ENCODE measurements around the gene COL4A2.

COL4A2 gene

DNA sequence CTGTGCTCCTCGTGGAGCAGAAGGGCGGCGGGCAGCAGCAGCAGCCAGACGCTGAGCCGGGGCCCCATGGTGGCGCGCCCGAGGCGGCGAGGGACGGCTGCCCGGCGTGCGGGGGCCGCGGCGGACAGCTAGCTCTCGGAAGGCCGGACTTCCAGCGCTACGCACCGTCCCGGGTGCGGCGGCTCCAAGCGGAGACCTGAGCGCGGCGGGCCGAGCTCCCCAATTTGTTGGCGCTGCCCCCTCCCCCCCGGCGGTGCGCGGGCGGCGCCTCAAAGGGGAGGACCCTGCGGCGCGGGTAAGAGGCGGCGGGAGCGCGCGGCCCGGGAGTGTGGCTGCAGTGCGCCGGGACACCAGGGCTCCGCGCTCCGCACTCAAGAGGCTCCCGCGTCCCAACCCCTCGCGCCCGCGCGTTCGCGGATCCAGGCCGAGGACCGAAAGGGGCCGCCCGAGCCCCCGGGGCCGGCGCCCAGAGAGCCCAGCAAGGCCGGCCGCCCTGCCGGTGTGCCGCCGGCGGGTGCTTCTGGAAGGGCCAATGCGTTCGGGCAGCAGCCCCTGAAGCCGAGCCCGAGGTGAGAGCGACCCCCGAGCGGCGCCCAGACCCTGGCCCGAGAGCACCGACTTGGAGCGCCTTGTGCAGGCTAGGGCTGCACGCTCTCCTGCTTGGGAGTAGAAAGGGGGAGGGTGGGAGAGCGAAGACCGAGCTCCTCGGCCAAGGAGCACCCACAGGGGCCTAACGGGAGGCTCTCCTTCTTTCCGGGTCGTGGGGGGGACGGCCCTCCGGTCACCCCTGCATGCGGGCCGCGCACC, at the start of gene COL4A2, which contains the start of gene COL4A1:
COL4A2 (plus strand) TSS at position 325 of the 807 bp plus-strand sequence. CDS start 620 bp downstream, outside the sequence.
COL4A1 (minus strand) TSS at position 198 of the 807 bp plus-strand sequence; CDS start at position 68, 130 bp downstream.
- no peak for DNase-seq (ENCODE audit: low read depth in 2 of 2)

DNA sequence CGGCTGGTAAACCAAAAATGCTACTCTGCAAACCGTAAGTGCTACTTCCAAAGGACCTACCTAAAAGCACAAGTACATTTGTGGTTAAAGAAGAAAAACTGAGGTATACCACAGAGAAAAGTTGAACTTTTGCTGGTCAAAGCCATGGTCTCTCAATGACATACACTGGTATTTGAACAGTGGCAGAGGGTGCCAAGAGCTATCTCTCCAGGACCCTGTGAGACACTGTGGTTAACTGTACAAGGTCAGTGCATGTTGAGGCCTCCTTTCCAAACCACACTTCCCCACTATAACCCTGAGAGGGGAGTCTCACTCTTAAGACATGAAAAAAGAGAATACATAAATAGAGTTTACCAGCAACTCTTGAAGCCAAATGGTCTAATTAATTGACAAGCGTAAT, 49.7 kb upstream of the COL4A2 start:
- DNase-seq (ENCODE audit: low read depth in 2 of 2) = no peak

- DNase-seq (ENCODE audit: low read depth in 2 of 2) = no peak
These were observed 48.0 kb upstream of the COL4A2 start for GRCh38 chr13:110258876-110259631.

GRCh38 chr13:110259651-110260050, 47.4 kb upstream of the COL4A2 start:
- no peak for DNase-seq (ENCODE audit: low read depth in 2 of 2)

DNA sequence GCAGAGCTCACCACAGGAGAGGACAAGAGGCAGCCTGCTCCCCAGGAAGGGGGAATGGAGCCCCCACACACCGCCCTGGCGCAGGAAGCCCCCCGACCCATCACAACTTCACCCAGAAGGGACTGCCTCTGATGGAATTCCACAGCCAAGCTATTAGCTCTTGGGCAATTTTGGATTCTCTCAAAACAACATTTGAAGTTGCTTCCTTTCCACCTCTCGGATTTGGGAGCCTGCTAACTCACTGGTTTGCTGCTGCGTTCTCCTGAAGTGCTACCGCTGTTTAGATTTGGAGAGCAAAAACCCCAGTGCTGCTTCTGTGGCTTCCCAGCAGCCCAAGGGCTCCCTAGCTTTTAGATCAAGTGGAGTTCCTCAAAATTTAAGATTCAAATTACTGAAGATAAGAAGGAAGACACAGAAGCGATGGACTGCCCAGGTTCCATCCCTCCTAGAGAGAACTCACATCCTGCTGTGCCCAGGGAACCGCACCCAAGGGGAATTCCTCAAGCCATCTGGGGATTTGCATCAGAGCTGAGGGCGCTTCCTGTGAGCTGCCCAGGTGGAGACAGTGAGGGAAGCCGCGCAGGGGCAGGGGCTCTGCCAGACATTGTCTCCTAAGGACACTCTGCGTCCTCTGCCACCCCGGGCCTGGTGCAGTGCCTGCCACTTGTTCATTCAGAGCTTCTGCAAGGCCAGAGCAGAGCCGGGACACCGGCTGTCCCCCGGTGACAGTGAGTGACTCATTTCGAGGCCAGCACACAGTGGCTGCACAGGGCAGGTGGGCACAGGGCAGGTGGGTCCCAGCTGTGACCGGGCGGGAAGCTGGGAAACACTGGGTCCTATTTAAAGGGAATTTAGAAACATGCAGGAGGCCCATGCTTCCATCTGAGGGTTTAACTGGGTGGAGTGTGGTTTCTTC, 45.7 kb upstream of the COL4A2 start:
- no peak for DNase-seq (ENCODE audit: low read depth in 2 of 2)

DNA sequence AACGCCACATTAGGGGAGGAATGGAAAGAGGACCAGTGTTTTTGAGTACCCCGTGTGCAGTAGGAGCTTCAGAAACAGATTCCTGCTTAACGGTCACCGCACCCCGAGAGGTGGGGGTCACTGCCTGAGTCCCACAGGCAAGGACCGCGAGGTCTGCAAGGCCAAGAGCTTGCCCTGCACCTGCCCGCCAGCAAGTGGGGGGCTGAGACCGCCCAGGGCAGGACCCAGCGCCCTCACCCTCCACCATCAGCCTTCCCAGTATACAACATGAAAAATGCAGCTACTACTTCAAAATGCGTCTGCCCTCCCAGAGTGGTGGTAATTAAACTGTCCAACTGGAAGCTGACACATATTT, 45.0 kb upstream of the COL4A2 start:
- DNase-seq (ENCODE audit: low read depth in 2 of 2) = no peak

DNA sequence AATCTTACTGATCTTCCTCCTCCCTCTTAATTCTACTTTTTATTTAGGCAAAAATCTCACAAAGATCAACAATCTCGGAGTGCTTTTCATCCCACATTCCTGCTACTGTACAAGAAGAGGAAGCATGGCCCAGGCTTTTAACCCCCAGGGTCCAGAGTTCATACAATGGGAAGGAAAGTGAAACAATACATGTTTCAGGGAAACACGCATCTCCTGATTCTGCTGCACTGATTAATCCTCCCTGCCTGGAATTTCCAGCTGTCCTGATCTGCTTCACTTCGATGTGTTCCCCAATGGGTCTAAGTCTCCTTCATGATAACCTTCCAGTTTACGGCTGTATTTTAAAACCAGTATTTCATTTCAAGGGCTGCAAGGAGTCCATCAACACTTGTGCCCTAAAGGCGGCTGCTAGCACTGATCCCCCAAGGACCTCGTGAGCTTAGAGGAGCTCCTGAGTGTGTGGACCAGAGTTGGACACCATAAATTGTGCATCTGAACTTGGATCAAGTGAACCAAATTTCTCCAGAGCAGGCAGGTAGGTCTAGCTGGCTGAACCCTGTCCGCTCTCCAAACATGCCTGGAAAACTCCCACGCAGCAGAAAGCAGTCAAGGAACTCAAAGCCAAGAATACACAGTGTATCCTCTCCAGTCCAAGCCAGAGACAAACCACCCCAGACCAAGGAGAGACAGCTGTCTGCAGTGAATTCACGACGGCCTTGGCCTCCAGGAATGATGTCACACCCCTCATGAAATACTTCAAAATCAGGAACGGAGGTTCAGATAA, 44.4 kb upstream of the COL4A2 start:
- DNase-seq (ENCODE audit: low read depth in 2 of 2) = no peak

- DNase-seq (ENCODE audit: low read depth in 2 of 2) = no peak
These were observed 43.7 kb upstream of the COL4A2 start for GRCh38 chr13:110263404-110263803.

DNA sequence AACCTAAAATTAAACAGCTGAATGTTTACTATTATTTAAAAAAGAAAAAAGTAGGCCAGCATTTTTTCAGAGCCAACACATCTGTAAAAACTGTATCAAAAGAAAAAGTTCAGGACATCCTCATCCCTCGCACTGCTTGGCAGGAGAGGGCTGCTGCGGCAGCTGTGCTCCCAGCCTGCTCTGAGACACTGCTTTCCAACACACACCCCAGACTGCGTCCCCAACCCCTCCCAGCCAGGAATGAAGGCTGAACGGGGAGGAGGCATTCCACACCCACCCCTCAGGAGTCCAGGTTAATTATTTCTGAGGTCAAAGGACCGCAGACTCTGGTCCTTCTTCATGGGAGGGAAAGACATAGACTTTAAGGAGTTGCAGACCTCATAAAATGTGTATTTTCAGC, 43.2 kb upstream of the COL4A2 start:
- DNase-seq (ENCODE audit: low read depth in 2 of 2) = no peak

GRCh38 chr13:110264685-110265275, 42.3 kb upstream of the COL4A2 start:
- DNase-seq (ENCODE audit: low read depth in 2 of 2) = no peak

DNA sequence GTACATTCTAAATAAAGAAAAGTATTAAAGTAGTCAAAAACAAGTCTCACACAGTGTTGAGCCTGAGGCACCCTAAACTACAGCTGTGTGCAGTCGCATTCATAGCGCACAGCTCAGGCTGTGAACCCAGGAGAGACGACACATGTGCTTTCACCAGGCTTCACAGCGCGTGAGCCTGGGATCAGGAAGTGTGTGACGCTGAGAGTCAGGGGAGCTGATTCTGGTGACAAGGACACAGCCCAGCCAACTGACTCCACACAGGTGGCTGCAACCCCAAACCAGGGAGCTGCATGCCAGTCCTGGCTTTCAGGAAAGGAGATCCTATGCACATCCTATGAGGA, 41.8 kb upstream of the COL4A2 start:
- no peak for DNase-seq (ENCODE audit: low read depth in 2 of 2)

- no peak for DNase-seq (ENCODE audit: low read depth in 2 of 2)
These were observed 41.2 kb upstream of the COL4A2 start for GRCh38 chr13:110265682-110266430.

DNA sequence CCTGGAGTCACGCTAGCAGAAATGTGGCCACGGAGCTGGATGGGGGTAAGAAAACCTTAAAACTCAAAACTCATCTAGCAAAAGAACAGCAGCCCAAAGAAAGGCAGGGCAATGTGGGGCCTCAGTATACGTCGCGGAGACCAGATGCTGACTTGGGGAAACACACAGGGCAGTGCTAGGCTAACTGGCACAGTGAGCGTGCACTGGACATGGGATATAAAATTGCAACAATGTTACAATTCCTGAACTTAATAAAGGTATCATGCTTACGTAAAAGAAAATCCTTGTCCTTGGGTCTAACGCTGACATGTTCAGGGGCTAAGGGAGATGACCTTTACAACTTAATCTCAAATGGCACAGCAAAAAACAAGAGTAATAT, 40.7 kb upstream of the COL4A2 start:
- DNase-seq (ENCODE audit: low read depth in 2 of 2) = no peak

GRCh38 chr13:110266983-110267382, 40.1 kb upstream of the COL4A2 start:
- DNase-seq (ENCODE audit: low read depth in 2 of 2) = no peak

GRCh38 chr13:110268061-110268460, 39.0 kb upstream of the COL4A2 start:
- no peak for DNase-seq (ENCODE audit: low read depth in 2 of 2)

GRCh38 chr13:110268576-110269185, 38.4 kb upstream of the COL4A2 start:
- no peak for DNase-seq (ENCODE audit: low read depth in 2 of 2)

GRCh38 chr13:110269509-110270185, 37.4 kb upstream of the COL4A2 start:
- DNase-seq (ENCODE audit: low read depth in 2 of 2) = no peak

DNA sequence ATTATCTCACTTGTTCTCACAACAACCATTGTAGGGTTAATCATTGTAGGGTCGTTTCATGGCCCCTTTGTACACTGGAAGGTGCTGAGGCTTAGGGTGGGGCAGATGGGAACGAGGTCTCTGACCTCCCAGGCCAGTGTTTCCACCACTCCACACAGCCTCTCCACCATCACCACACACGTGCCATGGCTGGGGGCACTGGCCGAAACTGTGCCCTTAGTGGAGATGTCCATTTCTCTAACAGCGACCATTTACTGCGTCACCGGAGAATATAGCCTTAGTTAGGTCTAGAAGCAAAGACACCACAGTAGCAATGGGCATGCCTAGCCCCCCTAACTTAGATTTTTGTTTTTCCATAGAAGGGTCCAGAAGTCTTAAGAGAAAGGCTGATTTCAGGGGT, 36.6 kb upstream of the COL4A2 start:
- no peak for DNase-seq (ENCODE audit: low read depth in 2 of 2)

DNA sequence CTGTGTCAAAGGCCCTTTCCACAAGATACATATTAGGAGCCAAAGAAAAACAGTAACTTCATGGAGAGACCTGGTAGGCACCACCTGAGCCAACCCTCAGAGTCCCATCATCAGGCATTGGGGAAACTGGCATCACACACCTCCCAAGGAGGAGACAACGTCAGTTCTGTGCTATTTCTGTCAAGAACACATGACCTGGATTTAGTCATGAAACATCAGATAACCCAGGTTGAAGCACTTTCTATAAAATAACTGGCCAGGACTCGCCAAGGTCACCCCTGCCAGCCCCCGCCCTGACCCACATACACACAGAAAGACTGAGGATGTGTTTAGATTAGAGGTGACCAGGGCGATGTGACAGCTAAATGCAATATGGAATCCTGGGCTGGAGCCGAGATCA, 35.8 kb upstream of the COL4A2 start:
- no peak for DNase-seq (ENCODE audit: low read depth in 2 of 2)
